GM12878 (cell line): ENCODE data around the gene DEFB131B.
A peak's percentile ranks its signal among the peaks of the same experiment; 100 is the strongest.

Experiments
- FOXM1 ChIP-seq: IDR thresholded peaks from 2 replicates; pipeline ENCODE4 v1.6.1; 2012; ENCODE audit warnings: low read depth, mild to moderate bottlenecking, inconsistent platforms, low read length, moderate library complexity
- MLLT1 ChIP-seq: fragments of 450-650 bp; IDR thresholded peaks from 2 replicates; pipeline ENCODE4 v1.6.1; 2016; ENCODE audit warnings: mild to moderate bottlenecking

DNA sequence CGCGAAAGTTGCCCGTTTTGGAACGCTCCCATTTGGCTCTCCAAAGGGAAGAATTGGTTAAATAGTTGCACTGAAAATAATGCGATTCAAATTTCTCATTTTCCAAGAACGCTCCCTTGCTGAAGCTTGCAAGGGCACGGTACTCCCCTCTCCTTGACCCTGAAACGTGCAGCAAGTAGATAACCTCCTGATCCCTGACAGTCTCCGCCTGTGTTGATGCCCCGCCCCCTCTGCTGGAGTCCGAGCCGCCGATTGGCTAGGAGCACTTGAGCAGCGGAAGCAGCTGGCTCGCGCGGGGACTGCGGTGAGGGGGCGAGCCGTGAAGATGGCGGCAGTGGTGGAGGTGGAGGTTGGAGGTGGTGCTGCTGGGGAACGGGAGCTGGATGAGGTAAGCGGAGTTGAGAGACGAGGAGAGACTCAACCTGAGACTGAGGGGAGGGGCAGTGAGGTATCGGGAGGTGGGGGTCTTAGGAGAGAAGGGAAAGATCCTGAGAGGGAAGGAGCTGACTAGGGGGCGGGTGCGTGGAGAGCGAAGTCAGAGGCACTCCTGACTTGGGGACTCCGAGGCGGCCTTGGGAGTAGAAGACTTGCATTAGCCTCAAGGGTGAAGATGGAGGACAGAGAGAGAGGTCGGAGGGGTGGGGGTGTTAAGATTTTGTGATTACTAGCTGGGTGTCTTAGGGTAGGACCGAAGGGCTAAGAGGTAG, 50.6 kb downstream of the DEFB131B start, which contains the start of gene RNF121:
- TF ChIP-seq FOXM1, result no peak
- peak; percentile 85 for TF ChIP-seq MLLT1
